ENCODE data around the gene TFG.
A peak's percentile ranks its signal among the peaks of the same experiment; 100 is the strongest.

The TFG gene

GRCh38 chr3:100708644-100708988 is 678 bp upstream of the TFG start:
- DNase-seq, result no peak

- DNase-seq, result peak; percentile 44
Measured at GRCh38 chr3:100709842-100710260, 557 bp downstream of the TFG start.

- DNase-seq, result peak; percentile 75
Measured at GRCh38 chr3:100710261-100710968, 1.1 kb downstream of the TFG start.

GRCh38 chr3:100715176-100715575 is 5.9 kb downstream of the TFG start:
- no peak for DNase-seq

GRCh38 chr3:100717063-100717462 is 7.8 kb downstream of the TFG start:
- no peak for DNase-seq

- no peak for DNase-seq
Measured at GRCh38 chr3:100717637-100718487, 8.6 kb downstream of the TFG start.

- no peak for DNase-seq
Measured at GRCh38 chr3:100719136-100719535, 9.8 kb downstream of the TFG start.

- DNase-seq, result no peak
Measured at GRCh38 chr3:100720426-100720825, 11.1 kb downstream of the TFG start.

GRCh38 chr3:100725935-100726513 is 16.7 kb downstream of the TFG start:
- DNase-seq, result no peak

- no peak for DNase-seq
Measured at GRCh38 chr3:100726706-100727105, 17.4 kb downstream of the TFG start.

- no peak for DNase-seq
Measured at GRCh38 chr3:100730524-100730923, 21.2 kb downstream of the TFG start.

GRCh38 chr3:100732435-100732834 is 23.1 kb downstream of the TFG start:
- DNase-seq, result no peak

GRCh38 chr3:100737334-100737733 is 28.0 kb downstream of the TFG start:
- DNase-seq, result no peak

- DNase-seq, result no peak
Measured at GRCh38 chr3:100740207-100740606, 30.9 kb downstream of the TFG start.

GRCh38 chr3:100743535-100743934 is 34.2 kb downstream of the TFG start:
- no peak for DNase-seq

GRCh38 chr3:100744671-100745070 is 35.4 kb downstream of the TFG start:
- no peak for DNase-seq

- no peak for DNase-seq
Measured at GRCh38 chr3:100745617-100746016, 36.3 kb downstream of the TFG start.

GRCh38 chr3:100746092-100746491 is 36.8 kb downstream of the TFG start:
- DNase-seq, result no peak

- DNase-seq, result no peak
Measured at GRCh38 chr3:100748220-100748619, 38.9 kb downstream of the TFG start.

- DNase-seq, result no peak
Measured at GRCh38 chr3:100748967-100749366, 39.7 kb downstream of the TFG start.

GRCh38 chr3:100753846-100754245 is 44.6 kb downstream of the TFG start:
- no peak for DNase-seq

GRCh38 chr3:100754563-100755334 is 45.5 kb downstream of the TFG start:
- DNase-seq, result no peak

GRCh38 chr3:100756441-100756840 is 47.1 kb downstream of the TFG start:
- no peak for DNase-seq
